ENCODE results near the gene LDLRAD3. TPM values are rescaled to one million over a fixed set of nuclear protein-coding genes. Genes with fewer than 3 reads are reported as not detected.

Gene LDLRAD3
- total and polyA plus RNA-seq, 3 experiments from 2014 or later, result 0.09 to 0.44 TPM; not detected in 1

DNA sequence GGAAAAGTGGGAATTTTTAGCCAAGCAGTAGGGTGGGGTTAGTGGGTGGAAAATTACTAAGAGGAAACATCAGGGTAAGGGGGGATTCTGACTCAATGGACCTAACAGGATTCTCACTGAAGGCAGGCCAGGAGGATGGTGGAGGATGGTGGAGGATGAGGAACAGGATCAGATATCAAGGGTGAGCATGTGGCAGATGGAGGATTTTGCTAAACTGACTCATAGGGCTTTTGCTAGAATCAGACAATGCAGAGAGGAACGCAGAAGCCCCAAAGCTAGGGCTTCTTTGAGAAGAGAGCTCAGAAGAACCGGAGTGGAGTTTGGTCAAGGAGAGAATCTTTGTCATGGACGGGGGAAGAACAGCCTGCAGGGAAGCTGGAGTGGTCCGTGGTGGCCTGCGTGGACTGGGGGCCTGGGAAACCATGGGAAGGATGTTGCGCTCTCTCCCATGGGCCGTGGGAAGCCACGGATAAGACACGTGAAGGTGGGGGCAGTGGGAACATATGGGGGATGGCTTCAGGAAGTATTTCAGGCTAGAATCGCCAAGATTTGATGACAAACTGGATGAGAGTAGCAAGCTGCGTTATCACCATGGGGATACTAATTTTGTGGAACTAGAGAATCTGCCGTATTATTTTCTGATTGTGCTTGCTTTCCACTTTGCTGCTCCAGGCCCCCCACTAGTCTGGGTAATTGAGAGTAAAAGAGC lies 165.2 kb downstream of the LDLRAD3 start:
- no peak overlapping the region for H3K4me3 Mint-ChIP-seq
- H3K27ac Mint-ChIP-seq, result no peak overlapping the region
- no peak for DNase-seq
- H3K27me3 Mint-ChIP-seq, result peaks cover 6 to 16% of the 10 kb centered on the region in 2 donors
- ChIA-PET CTCF (no interaction called here), POLR2A (no interaction called here)
- H3K4me1 Mint-ChIP-seq, result no peaks in the 10 kb centered on the region
- H3K4me3 ChIP-seq (ENCODE audit: low read length), result no peak overlapping the region
- H3K27ac ChIP-seq (ENCODE audit: low read depth, low read length), result no peak overlapping the region
- H3K9me3 Mint-ChIP-seq, result peaks cover 0 to 7% (median 4%) of the 10 kb centered on the region in 5 donors
- no peaks in the 10 kb centered on the region for H3K36me3 ChIP-seq (ENCODE audit: insufficient read depth, low read length)
- no peaks in the 10 kb centered on the region for H3K27me3 ChIP-seq (ENCODE audit: insufficient read depth, low read length, poor library complexity, severe bottlenecking)
- H3K9me3 ChIP-seq (ENCODE audit: low read length), result no peaks in the 10 kb centered on the region
- H3K4me1 ChIP-seq (ENCODE audit: insufficient read depth, low read length), result no peaks in the 10 kb centered on the region
- no peaks in the 10 kb centered on the region for H3K36me3 Mint-ChIP-seq

DNA sequence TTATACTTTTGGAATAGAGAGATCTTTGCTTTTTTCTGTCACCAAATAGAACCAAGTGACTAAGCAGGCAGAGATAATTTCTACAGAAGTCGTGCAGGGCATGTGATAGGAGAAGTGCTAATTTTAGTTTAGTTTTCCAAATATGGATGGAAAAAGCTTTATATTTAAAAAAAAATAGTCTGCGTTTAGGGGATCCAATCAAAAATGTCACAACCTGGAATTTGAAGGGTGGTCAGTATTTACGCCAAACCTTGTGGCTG lies 165.7 kb downstream of the LDLRAD3 start:
- H3K4me3 ChIP-seq (ENCODE audit: low read length), result no peak overlapping the region
- no peaks in the 10 kb centered on the region for H3K9me3 ChIP-seq (ENCODE audit: low read length)
- Mint-ChIP-seq H3K9me3 (peaks cover 0 to 7% (median 4%) of the 10 kb centered on the region in 5 donors), H3K4me1 (no peaks in the 10 kb centered on the region), H3K27me3 (peaks cover 6 to 16% of the 10 kb centered on the region in 2 donors), H3K27ac (no peak overlapping the region), H3K36me3 (no peaks in the 10 kb centered on the region), H3K4me3 (no peak overlapping the region)
- H3K27me3 ChIP-seq (ENCODE audit: insufficient read depth, low read length, poor library complexity, severe bottlenecking), result no peaks in the 10 kb centered on the region
- POLR2A ChIA-PET, result no interaction called here
- CTCF ChIA-PET, result no interaction called here
- no peak overlapping the region for H3K27ac ChIP-seq (ENCODE audit: low read depth, low read length)
- no peaks in the 10 kb centered on the region for H3K4me1 ChIP-seq (ENCODE audit: insufficient read depth, low read length)
- DNase-seq, result no peak
- no peaks in the 10 kb centered on the region for H3K36me3 ChIP-seq (ENCODE audit: insufficient read depth, low read length)

DNA sequence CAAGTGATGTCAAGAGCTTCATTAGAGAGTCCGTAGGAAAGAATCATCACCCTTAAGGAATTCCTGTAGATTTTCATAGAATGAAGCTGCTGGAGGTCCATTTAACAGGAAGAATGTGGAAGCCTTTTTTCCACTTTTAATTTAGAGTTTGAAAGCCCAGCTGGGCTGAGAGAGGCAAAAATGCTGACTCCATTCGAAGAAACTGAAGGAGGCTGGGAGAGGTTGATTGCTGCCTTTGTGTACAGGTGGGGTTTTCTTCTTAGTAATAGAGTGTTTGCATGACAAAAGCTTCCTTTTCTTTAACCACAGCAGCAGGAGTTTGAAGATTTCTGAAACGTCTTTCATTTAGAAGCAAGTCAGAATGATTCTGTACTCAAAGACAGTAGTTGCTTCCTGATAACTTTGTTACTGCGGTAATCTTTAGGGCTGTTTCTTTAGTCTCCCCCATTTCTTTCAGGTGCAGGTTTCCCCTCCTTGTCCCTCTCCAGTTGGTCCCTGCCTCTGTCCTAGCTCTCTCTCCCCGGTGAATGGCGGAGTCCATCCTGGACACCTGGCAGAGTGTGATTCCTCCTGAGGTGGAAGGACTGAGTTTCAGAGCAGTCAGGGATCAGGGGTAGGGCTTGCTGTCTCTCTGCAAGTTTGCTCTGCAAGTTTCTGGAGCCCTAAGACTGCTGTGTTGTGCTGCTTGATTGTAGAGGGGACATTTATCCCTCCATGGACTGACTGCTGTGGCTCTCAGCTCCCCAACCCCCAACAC lies 166.2 kb downstream of the LDLRAD3 start:
- DNase-seq, result no peak
- POLR2A ChIA-PET, result no interaction called here
- no peaks in the 10 kb centered on the region for H3K4me1 Mint-ChIP-seq
- H3K27me3 Mint-ChIP-seq, result peaks cover 8 to 16% of the 10 kb centered on the region in 2 donors
- Histone ChIP-seq H3K36me3 (ENCODE audit: insufficient read depth, low read length) (no peaks in the 10 kb centered on the region), H3K27me3 (ENCODE audit: insufficient read depth, low read length, poor library complexity, severe bottlenecking) (no peaks in the 10 kb centered on the region), H3K4me3 (ENCODE audit: low read length) (no peak overlapping the region), H3K27ac (ENCODE audit: low read depth, low read length) (no peak overlapping the region), H3K9me3 (ENCODE audit: low read length) (no peaks in the 10 kb centered on the region), H3K4me1 (ENCODE audit: insufficient read depth, low read length) (no peaks in the 10 kb centered on the region)
- peaks cover 2 to 7% (median 4%) of the 10 kb centered on the region in 5 donors for H3K9me3 Mint-ChIP-seq
- no peak overlapping the region for H3K4me3 Mint-ChIP-seq
- H3K27ac Mint-ChIP-seq, result no peak overlapping the region
- H3K36me3 Mint-ChIP-seq, result no peaks in the 10 kb centered on the region
- CTCF ChIA-PET, result no interaction called here

DNA sequence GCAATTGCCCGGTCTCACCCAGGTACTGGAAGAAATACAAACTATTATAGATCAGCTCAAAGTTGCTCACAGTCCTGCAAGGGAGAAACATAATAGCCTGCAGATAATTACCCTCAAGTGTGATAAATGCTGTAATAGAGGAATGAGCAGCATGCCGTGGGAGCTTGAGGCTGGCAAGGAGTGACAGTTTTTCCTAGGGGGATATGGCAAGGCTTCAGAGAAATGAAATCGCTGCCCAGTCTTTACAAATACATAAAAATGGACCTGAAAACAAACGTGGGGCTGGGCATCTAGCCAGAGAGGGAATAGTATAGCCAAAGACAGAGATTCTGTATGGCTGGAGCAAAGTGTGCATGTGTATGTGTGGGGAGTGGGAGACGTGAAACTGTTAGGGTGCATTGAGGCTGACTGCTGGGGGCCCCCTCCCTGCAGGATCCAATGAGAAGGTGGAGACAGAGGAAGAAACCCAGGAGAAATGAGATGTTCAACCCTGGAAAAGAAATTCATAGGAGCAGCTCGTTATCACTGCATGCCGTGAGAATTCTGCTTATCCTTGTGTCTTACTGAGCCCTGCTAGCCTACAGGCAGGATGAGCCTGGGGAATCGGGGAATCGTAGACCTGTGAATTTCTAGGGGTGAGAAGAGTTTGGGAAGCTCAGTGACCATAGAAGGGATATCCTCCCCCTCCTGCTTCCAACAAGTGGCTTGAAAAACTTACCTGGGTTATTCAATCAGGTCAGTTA lies 167.0 kb downstream of the LDLRAD3 start:
- Histone ChIP-seq H3K36me3 (ENCODE audit: insufficient read depth, low read length) (no peaks in the 10 kb centered on the region), H3K27ac (ENCODE audit: low read depth, low read length) (no peak overlapping the region), H3K9me3 (ENCODE audit: low read length) (no peaks in the 10 kb centered on the region), H3K4me1 (ENCODE audit: insufficient read depth, low read length) (no peaks in the 10 kb centered on the region), H3K4me3 (ENCODE audit: low read length) (no peak overlapping the region), H3K27me3 (ENCODE audit: insufficient read depth, low read length, poor library complexity, severe bottlenecking) (no peaks in the 10 kb centered on the region)
- no peaks in the 10 kb centered on the region for H3K4me1 Mint-ChIP-seq
- no peak for DNase-seq
- CTCF ChIA-PET, result no interaction called here
- no peaks in the 10 kb centered on the region for H3K36me3 Mint-ChIP-seq
- H3K9me3 Mint-ChIP-seq, result peaks cover 2 to 10% (median 4%) of the 10 kb centered on the region in 5 donors
- no peak overlapping the region for H3K4me3 Mint-ChIP-seq
- peaks cover 8 to 12% of the 10 kb centered on the region in 2 donors for H3K27me3 Mint-ChIP-seq
- H3K27ac Mint-ChIP-seq, result no peak overlapping the region
- POLR2A ChIA-PET, result no interaction called here

DNA sequence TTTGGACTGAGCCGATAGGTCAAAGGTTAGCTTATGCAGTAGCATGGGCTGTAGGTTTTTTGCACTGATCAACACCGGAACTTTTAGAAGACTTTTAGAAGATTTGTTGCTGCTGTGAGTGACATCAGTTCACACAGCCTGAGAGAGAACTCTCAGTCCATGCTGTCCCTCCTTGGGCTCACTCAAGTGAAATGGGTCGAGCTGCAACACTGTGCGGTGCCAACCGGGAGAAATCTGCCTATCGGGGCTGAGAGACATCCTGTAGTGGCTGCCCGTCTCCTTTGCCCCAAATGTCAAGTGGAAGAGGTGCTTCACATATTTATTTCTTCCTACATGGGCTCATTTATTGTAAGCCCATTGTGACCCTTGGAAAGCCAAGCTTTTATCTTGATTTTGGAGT lies 170.2 kb downstream of the LDLRAD3 start:
- CTCF ChIA-PET, result no interaction called here
- DNase-seq, result no peak
- no peak overlapping the region for H3K4me3 ChIP-seq (ENCODE audit: low read length)
- POLR2A ChIA-PET, result no interaction called here
- Mint-ChIP-seq H3K27ac (no peak overlapping the region), H3K36me3 (no peaks in the 10 kb centered on the region), H3K9me3 (peaks cover 2 to 10% (median 4%) of the 10 kb centered on the region in 5 donors), H3K4me3 (no peak overlapping the region), H3K4me1 (no peaks in the 10 kb centered on the region), H3K27me3 (peaks cover 2 to 3% of the 10 kb centered on the region in 2 donors)
- no peak overlapping the region for H3K27ac ChIP-seq (ENCODE audit: low read depth, low read length)
- no peaks in the 10 kb centered on the region for H3K27me3 ChIP-seq (ENCODE audit: insufficient read depth, low read length, poor library complexity, severe bottlenecking)
- H3K36me3 ChIP-seq (ENCODE audit: insufficient read depth, low read length), result no peaks in the 10 kb centered on the region
- no peaks in the 10 kb centered on the region for H3K9me3 ChIP-seq (ENCODE audit: low read length)
- no peaks in the 10 kb centered on the region for H3K4me1 ChIP-seq (ENCODE audit: insufficient read depth, low read length)

DNA sequence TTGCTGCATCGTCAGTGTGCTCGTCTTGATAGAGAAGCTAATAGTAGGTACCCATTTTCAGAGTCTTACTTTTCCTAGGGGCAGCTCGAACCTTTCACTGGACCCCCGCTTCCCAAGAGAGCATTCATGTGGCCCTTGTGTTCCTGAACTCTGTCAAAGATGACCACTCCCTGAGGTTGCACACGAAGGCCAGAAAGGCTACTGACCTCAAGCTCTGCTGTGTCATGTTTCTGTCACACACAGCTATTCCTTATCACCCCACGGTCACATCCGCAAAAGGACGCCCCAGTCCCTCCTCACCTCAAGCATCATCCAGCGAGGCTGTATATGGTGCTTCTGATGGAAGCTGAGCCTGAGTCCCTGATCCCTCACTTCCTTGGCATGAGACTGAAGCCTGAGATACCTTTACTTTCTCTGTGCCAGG lies 171.5 kb downstream of the LDLRAD3 start:
- DNase-seq, result no peak
- Mint-ChIP-seq H3K4me3 (no peak overlapping the region), H3K9me3 (peaks cover 2 to 10% (median 4%) of the 10 kb centered on the region in 5 donors), H3K4me1 (no peaks in the 10 kb centered on the region), H3K27ac (no peak overlapping the region), H3K27me3 (peaks cover 2 to 3% of the 10 kb centered on the region in 2 donors), H3K36me3 (no peaks in the 10 kb centered on the region)
- H3K36me3 ChIP-seq (ENCODE audit: insufficient read depth, low read length), result no peaks in the 10 kb centered on the region
- no peaks in the 10 kb centered on the region for H3K27me3 ChIP-seq (ENCODE audit: insufficient read depth, low read length, poor library complexity, severe bottlenecking)
- H3K4me1 ChIP-seq (ENCODE audit: insufficient read depth, low read length), result no peaks in the 10 kb centered on the region
- H3K4me3 ChIP-seq (ENCODE audit: low read length), result no peak overlapping the region
- no peaks in the 10 kb centered on the region for H3K9me3 ChIP-seq (ENCODE audit: low read length)
- POLR2A ChIA-PET, result no interaction called here
- no peak overlapping the region for H3K27ac ChIP-seq (ENCODE audit: low read depth, low read length)
- CTCF ChIA-PET, result no interaction called here

DNA sequence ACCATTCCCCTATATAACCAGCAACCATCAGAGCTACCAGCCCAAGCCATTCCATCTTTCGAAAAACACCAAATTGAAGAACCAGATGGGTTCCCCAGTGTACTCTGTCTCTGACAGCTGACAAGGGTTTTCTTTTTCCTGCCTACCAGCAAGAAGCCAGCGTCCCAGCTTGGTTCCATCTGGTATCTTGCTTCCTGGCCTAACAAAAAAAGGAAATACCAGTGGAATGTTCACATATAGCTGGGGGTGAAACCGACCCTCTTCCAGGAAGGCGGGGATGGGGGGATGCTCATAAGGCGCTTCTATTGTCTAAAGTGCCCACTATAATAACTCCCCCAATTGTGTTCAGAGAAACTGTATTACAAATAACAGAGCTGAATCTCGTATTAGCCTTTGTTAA lies 172.3 kb downstream of the LDLRAD3 start:
- H3K27ac ChIP-seq (ENCODE audit: low read depth, low read length), result no peak overlapping the region
- H3K27ac Mint-ChIP-seq, result no peak overlapping the region
- peaks cover 2 to 7% of the 10 kb centered on the region in 2 donors for H3K27me3 Mint-ChIP-seq
- no peaks in the 10 kb centered on the region for H3K4me1 ChIP-seq (ENCODE audit: insufficient read depth, low read length)
- ChIA-PET CTCF (no interaction called here), POLR2A (no interaction called here)
- H3K4me3 ChIP-seq (ENCODE audit: low read length), result no peak overlapping the region
- no peaks in the 10 kb centered on the region for H3K9me3 ChIP-seq (ENCODE audit: low read length)
- H3K27me3 ChIP-seq (ENCODE audit: insufficient read depth, low read length, poor library complexity, severe bottlenecking), result no peaks in the 10 kb centered on the region
- H3K36me3 ChIP-seq (ENCODE audit: insufficient read depth, low read length), result no peaks in the 10 kb centered on the region
- H3K4me1 Mint-ChIP-seq, result no peaks in the 10 kb centered on the region
- DNase-seq, result no peak
- H3K36me3 Mint-ChIP-seq, result no peaks in the 10 kb centered on the region
- peaks cover 2 to 10% (median 4%) of the 10 kb centered on the region in 5 donors for H3K9me3 Mint-ChIP-seq
- no peak overlapping the region for H3K4me3 Mint-ChIP-seq

DNA sequence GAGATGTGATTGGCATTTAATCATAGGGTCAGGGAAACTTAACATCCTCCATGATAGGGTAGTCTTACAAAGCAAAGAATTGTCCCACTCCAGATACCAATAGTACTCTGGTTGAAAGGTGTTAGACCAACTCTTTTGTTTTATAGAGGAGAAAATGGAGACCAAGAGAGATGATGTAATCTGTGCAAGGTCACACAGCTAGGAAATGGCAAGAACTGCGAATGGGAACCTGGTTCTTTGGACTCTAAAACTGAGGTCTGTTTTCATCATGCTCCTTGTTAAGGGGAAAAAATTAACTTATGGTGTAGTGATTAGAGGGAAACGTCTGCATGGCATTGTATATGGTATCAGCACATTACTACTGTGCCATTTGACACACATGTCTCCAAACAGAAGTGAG lies 174.2 kb downstream of the LDLRAD3 start:
- H3K27ac ChIP-seq (ENCODE audit: low read depth, low read length), result no peak overlapping the region
- ChIA-PET POLR2A (no interaction called here), CTCF (no interaction called here)
- H3K4me3 ChIP-seq (ENCODE audit: low read length), result no peak overlapping the region
- Mint-ChIP-seq H3K4me1 (no peaks in the 10 kb centered on the region), H3K4me3 (no peak overlapping the region), H3K27ac (no peak overlapping the region), H3K27me3 (peaks cover 4 to 5% of the 10 kb centered on the region in 2 donors), H3K9me3 (peaks cover 2 to 6% (median 2%) of the 10 kb centered on the region in 5 donors), H3K36me3 (no peaks in the 10 kb centered on the region)
- no peaks in the 10 kb centered on the region for H3K36me3 ChIP-seq (ENCODE audit: insufficient read depth, low read length)
- no peaks in the 10 kb centered on the region for H3K4me1 ChIP-seq (ENCODE audit: insufficient read depth, low read length)
- no peaks in the 10 kb centered on the region for H3K27me3 ChIP-seq (ENCODE audit: insufficient read depth, low read length, poor library complexity, severe bottlenecking)
- no peaks in the 10 kb centered on the region for H3K9me3 ChIP-seq (ENCODE audit: low read length)
- no peak for DNase-seq
